Testis (tissue), 3 donors: ENCODE results near the gene CBFA2T3. TPM values are rescaled to one million over a fixed set of nuclear protein-coding genes. Genes with fewer than 3 reads are reported as not detected.

ENCODE experiments used
- DNase-seq: peaks from one replicate; pipeline ENCODE4 v3.0.0-alpha.2; 2019
- H3K27ac ChIP-seq, 2 donors: fragments of 200-600 bp; sonication (generic); one replicate each; pipeline ENCODE4 v1.5.1; 2019
- H3K27me3 ChIP-seq: fragments of 200-600 bp; sonication (generic); one replicate; pipeline ENCODE4 v1.5.1; 2019
- H3K36me3 ChIP-seq: fragments of 200-600 bp; sonication (generic); one replicate; pipeline ENCODE4 v1.5.1; 2017; ENCODE audit warnings: low read depth; ENCODE audit errors: missing control alignments
- H3K4me1 ChIP-seq: fragments of 200-600 bp; sonication (generic); one replicate; pipeline ENCODE4 v1.5.1; 2019
- H3K4me3 ChIP-seq, 2 donors: fragments of 200-600 bp; sonication (generic); one replicate each; pipeline ENCODE4 v1.5.1; 2017 to 2019
- H3K9me3 ChIP-seq: fragments of 200-600 bp; sonication (generic); one replicate; pipeline ENCODE4 v1.5.1; 2017
- CTCF ChIP-seq, 3 experiments: fragments of 450-650 bp in 2 of 3; fragments of 200-600 bp in 1 of 3; sonication (generic) in 1 of 3; IDR thresholded peaks; one replicate each; pipeline ENCODE4 v1.5.1; 2016 to 2019; ENCODE audit warnings: antibody characterized with exemption in 3 of 3, mild to moderate bottlenecking in 2 of 3, moderate library complexity in 1 of 3
- POLR2A ChIP-seq: fragments of 450-650 bp; IDR thresholded peaks from one replicate; pipeline ENCODE4 v1.6.1; 2017; ENCODE audit warnings: antibody characterized with exemption, mild to moderate bottlenecking, moderate library complexity
- WGBS, 2 donors: methylation state at CpG; one replicate each; pipeline ENCODE4 v1.1.5; 2018; 5-methylcytosine and 5-hydroxymethylcytosine counted together
- intact Hi-C: fragments of 100-400 bp; cut with DNase I; formaldehyde crosslinking; loops from one replicate; pipeline ENCODE4 v1.15.1; 2023; ENCODE audit warnings: low total_unique reads
- polyA plus RNA-seq: library from polyadenylated mRNA; stranded (reverse); fragments of 350-450 nt; fragmentation: Illumina TruSeq; extraction: RNeasy Lipid Tissue Mini Kit (QIAGEN cat#74804); gene quantifications from one replicate; pipeline ENCODE4 v1.2.3, GENCODE V29; 2014; ENCODE audit warnings: low read depth, low replicate concordance; ENCODE audit not compliant: insufficient read depth
- total RNA-seq, 2 donors: library from RNA; depleted of rRNA; stranded (reverse); fragments of >200 nt; gene quantifications; one replicate each; pipeline ENCODE4 v1.2.3, GENCODE V29; 2016

CBFA2T3 gene
- total and polyA plus RNA-seq, 3 donors from 2014 or later = 7.1 to 11.9 (median 9.2) TPM

- WGBS, 2 donors = 88 to 92% methylated on average over 3 to 21 of the region's 22 CpGs
- no peaks in the 10 kb centered on the region for H3K27me3 ChIP-seq
- intact Hi-C loops = no loop called here
- no peak overlapping the region for H3K4me3 ChIP-seq
- H3K9me3 ChIP-seq = no peaks in the 10 kb centered on the region
- no peak overlapping the region for H3K27ac ChIP-seq
- TF ChIP-seq CTCF (IDR thresholded peaks at IDR 0.05) (no peak), POLR2A (no peak)
- DNase-seq = no peak
- peaks cover 12% of the 10 kb centered on the region for H3K4me1 ChIP-seq
- no peaks in the 10 kb centered on the region for H3K36me3 ChIP-seq
Measured at GRCh38 chr16:88906535-88907105, 70.4 kb downstream of the CBFA2T3 start.

- no peaks in the 10 kb centered on the region for H3K27me3 ChIP-seq
- peaks cover 10% of the 10 kb centered on the region for H3K4me1 ChIP-seq
- no peak overlapping the region for H3K27ac ChIP-seq
- H3K36me3 ChIP-seq = no peaks in the 10 kb centered on the region
- no peaks in the 10 kb centered on the region for H3K9me3 ChIP-seq
- TF ChIP-seq CTCF (IDR thresholded peaks at IDR 0.05) (no peak), POLR2A (no peak)
- 88 to 96% methylated on average over 12 to 16 of the region's 16 CpGs for WGBS, 2 donors
- DNase-seq = no peak
- intact Hi-C loops = no loop called here
- H3K4me3 ChIP-seq = no peak overlapping the region
Measured at GRCh38 chr16:88906020-88906419, 71.0 kb downstream of the CBFA2T3 start.

- DNase-seq = peak; percentile 63
- TF ChIP-seq CTCF (IDR thresholded peaks at IDR 0.05) (no peak), POLR2A (no peak)
- no peak overlapping the region for H3K27ac ChIP-seq
- intact Hi-C loops = no loop called here
- H3K27me3 ChIP-seq = no peaks in the 10 kb centered on the region
- WGBS, 2 donors = 50 to 52% methylated on average over 6 to 13 of the region's 13 CpGs
- H3K36me3 ChIP-seq = no peaks in the 10 kb centered on the region
- H3K4me1 ChIP-seq = peaks cover 7% of the 10 kb centered on the region
- no peaks in the 10 kb centered on the region for H3K9me3 ChIP-seq
- no peak overlapping the region for H3K4me3 ChIP-seq
Measured at GRCh38 chr16:88905563-88905962, 71.4 kb downstream of the CBFA2T3 start.

- Histone ChIP-seq H3K36me3 (no peaks in the 10 kb centered on the region), H3K9me3 (no peaks in the 10 kb centered on the region), H3K4me3 (no peak overlapping the region), H3K4me1 (peaks cover 5% of the 10 kb centered on the region), H3K27me3 (no peaks in the 10 kb centered on the region), H3K27ac (no peak overlapping the region)
- intact Hi-C loops = no loop called here
- no peak for DNase-seq
- no peak for TF ChIP-seq POLR2A
- TF ChIP-seq CTCF (IDR thresholded peaks at IDR 0.05) = no peak
- 85 to 86% methylated on average over 16 to 21 of the region's 21 CpGs for WGBS, 2 donors
Measured at GRCh38 chr16:88904676-88905365, 72.2 kb downstream of the CBFA2T3 start.

- Histone ChIP-seq H3K36me3 (no peaks in the 10 kb centered on the region), H3K27ac (no peak overlapping the region), H3K27me3 (no peaks in the 10 kb centered on the region), H3K9me3 (no peaks in the 10 kb centered on the region), H3K4me1 (no peaks in the 10 kb centered on the region), H3K4me3 (no peak overlapping the region)
- no peak for TF ChIP-seq CTCF (IDR thresholded peaks at IDR 0.05)
- no peak for TF ChIP-seq POLR2A
- DNase-seq = no peak
- intact Hi-C loops = no loop called here
- WGBS, 2 donors = 79% methylated on average over 14 of the region's 14 CpGs; no CpG with 5 or more reads in 1 of the 2 donors
Measured at GRCh38 chr16:88903267-88903666, 73.7 kb downstream of the CBFA2T3 start.
